HG02571 (cell line): ENCODE results near the gene PYCARD.
"Not testable (repeated sequence)": the region's sequence is repeated elsewhere in the genome, so short reads cannot be mapped to it uniquely, and the experiment has no call there.

ENCODE experiments used
- ATAC-seq: cut with Tn5 transposase; IDR thresholded peaks from one replicate; pipeline ENCODE4 v1.9.1; 2021; ENCODE audit warnings: mild to moderate bottlenecking, moderate library complexity; ENCODE audit not compliant: unreplicated experiment

PYCARD gene

DNA sequence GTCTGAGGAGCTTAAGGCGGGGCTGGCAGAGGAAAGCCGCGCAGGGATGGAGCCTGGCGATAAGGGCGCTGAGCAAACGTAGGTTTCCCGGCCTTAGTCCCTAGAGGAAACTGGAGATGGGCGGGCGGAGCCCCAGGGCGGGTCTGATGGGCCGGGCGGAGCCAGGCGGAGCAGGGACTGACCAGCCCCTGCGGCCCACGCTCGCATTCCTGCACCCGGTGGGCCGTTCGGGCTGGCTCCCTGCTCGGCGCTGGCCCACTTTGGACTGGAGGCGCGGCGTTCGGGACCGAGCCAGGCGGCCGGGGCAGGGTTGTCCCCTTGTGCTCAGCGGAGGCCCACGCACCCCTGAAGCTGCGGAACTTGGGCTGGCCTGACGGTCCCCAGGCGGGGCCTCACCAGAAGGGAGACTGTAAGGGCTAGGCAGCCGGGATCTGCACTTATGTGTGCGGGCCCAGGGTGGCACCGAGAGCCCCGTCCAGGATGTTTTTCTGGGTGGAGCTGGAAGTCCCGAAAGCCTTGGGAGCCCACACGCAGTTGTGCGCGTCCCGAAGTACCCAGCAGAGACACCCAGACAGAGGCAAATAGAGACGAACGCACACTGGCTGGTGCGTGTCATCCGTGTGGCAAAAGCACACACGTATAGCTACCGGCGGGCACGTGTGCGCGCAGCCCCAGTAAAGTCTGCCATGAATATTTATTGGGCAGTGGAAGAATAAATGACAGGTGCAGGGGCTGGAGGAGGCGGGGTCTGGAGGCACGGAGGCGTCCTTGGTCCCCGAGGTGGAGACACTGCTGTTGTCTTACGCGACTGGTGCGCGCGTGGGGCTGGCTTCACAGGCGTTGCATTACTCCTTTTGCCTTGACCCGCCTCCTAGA lies 13.0 kb upstream of the PYCARD start:
- no peak for ATAC-seq

DNA sequence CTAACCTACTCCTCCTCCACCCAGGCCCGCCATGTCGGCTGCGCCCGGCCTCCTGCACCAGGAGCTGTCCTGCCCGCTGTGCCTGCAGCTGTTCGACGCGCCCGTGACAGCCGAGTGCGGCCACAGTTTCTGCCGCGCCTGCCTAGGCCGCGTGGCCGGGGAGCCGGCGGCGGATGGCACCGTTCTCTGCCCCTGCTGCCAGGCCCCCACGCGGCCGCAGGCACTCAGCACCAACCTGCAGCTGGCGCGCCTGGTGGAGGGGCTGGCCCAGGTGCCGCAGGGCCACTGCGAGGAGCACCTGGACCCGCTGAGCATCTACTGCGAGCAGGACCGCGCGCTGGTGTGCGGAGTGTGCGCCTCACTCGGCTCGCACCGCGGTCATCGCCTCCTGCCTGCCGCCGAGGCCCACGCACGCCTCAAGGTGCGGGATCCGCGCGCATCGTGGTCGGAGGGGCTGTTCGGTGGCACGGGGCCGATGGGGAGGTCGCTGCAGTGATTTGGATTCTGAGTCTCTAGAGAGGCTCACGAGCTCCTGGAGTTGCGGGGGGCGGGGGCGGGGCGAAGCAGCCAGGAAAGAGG lies 12.2 kb upstream of the PYCARD start:
- ATAC-seq: no peak

DNA sequence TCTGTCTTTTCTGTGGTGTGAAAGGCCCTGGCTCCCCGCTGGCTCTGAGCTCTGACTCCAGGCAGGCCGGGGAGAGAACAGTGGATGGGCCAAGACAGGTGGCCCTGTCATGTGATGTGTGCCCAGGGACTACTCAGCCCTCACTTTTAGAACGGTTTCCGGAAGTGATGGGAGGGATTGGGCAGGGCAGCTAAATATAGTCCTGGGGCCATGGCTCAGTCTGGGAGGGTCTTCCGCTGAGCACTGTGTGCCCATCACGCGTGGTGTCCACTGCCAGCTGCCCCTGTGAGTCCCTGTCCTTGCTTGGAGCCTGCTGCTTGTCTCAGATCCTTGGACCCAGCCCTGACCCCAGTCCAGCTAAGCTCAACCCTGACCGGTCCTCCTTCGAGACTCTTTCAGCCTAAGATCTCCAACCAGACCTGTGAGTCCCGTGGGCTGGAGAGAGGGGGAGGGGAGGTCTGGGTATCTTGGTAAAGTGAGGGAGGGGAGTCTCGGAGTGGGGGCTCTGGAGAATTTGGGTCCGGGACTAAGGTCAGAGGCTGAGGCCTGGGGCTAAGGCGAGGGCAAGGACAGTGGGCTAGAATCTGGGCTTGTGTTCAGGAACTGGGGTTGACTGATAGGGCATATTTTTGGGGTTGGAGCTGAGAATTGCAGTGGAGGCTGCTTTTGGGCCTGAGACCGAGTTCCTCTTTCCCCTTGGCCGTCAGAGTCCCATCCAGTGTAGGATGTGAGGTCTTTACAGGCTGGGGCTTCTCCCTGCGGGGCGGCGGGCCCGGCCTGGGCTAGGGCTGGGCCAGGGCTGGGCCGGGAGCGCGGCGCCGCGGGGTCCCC lies 11.5 kb upstream of the PYCARD start, which contains the start of gene TRIM72:
Gene TRIM72, plus strand, starts transcription at position 243 of the 831 bp plus-strand sequence. CDS start 620 bp downstream, outside the sequence.
- ATAC-seq: no peak

DNA sequence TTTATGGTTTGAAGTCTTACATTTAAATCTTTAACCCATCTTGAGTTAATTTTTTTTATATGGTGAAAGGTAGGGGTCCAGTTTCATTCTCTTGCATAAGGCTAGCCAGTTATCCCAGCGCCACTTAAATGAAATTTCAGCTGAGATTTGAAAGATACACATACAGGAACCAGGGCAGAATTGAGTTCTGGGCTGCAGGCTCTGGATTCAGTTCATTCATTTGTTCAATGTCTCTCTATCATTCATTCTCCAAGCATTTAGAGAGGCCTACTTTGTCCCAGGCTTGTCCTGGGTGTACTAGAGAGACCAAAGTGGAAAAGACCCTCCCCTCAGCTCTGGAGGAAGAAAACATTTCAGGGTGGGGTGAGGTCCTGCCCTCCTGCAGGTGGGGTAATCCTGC lies 10.8 kb upstream of the PYCARD start:
- ATAC-seq: no peak

DNA sequence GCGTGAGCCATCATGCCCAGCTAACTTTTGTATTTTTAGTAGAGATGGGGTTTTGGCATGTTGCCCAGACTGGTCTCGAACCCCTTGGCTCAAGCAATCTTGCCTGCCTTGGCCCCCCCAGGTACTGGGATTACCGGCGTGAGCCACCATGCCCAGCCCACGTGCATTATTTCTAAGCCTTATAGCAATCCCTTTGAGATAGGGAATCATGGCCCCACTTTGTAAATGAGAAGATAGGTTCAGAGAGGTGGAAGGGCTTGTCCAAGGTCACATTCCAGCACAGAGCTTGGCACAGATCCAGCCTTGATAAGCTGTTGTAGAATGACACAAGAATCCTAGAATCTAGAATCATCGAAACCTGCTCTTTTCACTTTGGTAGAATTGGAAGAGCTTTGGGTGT lies 4.2 kb upstream of the PYCARD start:
- no peak for ATAC-seq

DNA sequence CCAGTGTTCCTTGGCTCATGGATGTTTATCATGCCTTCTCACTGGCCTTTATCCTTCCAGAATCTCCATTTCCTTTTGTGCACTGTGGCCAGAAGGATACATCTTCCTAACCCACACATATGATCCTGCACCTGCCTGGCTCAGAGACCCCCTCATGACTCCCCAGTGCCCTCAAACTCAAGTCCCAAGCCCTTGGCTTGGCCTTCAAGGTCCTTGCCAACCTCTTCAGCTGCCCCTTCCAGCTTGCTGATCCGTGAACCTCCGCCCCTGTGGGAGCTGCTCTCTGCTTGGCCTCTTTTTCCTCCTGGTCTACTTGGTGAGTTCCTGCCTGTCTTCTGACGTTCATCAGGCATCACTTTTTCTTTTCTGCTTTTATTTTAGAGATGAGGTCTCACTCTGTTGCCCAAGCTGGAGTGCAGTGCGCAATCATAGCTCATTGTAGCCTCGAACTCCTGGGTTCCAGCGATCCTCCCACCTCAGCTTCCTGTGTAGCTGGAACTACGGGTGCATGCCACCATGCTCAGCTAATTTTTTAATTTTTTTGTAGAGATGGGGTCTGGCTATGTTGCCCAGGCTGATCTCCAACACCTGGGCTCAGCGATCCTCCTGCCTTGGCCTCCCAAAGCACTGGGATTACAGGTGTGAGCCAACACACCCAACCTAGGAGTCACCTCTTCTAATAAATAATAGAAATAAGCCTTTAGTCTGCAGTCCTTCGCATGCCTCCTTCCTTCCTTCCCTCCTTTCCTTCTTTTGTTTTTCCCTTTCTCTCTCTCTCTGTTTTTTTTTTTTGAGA lies 2.5 kb upstream of the PYCARD start:
- no peak for ATAC-seq

DNA sequence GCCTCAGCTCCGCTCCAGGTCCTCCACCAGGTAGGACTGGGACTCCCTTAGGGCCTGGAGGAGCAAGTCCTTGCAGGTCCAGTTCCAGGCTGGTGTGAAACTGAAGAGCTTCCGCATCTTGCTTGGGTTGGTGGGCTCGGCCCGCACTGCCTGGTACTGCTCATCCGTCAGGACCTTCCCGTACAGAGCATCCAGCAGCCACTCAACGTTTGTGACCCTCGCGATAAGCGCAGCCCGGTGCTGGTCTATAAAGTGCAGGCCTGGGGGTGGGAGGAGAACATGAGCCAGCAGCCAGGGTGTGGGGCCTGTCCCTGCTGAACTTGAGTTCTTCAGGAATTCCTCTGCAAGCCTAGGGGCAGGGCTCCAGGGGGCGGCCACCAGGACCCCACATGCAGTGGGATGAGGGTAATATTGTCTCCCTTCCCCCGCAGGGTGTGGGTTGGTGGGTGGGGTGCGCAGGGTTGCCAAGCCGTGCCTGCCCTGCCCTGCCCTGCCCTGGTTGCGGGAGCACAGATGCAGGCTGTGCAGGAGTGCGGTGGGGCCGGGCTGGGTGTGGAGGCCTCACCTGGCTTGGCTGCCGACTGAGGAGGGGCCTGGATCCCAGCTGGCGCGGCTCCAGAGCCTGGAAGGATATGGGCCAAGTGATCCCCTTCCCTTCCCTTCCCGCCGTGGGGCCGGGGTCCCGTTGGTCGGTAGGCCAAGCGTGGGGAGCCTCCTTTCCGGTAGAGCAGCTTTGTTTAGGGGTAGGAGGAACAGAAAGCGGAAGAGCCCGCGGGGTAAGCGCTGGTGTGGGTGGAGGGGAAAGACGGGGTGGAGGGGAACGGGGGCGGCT lies 762 bp downstream of the PYCARD start:
- peak; percentile 47 for ATAC-seq

DNA sequence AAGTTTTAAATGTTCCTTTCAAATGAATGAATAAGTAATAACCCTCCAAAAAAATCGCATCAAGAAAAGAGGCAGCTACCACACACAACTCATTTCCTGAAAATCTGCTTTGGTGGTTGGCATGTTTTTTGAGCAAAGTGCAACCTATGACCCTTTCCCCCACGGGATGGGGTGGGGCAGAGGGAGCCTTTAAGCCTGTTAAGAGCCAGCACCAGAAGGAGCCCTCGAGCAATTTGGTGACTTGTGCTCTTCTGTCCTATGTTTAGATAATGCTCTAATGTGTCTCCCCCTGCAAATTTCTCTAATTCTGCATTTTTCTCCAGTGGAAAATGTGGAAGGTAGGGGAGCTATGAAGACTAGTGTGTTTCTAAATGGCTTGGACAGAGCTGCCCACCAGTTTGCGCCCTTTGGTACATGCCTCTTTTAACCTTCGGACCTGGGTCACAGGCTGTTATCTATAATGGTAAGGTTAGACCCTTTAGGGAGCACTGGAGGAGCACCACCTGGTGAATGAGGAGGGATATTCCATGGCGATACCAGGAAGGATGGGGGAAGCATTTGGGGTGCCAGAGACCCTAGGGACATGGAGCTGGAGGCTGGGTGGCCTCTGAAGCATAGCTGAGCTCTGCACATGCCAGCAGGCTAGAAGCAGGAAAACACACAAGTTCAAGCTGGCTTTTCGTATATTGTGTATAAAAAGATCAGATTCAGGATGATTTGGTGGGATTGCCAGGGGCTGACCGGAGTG lies 1.6 kb downstream of the PYCARD start:
- ATAC-seq: no peak

DNA sequence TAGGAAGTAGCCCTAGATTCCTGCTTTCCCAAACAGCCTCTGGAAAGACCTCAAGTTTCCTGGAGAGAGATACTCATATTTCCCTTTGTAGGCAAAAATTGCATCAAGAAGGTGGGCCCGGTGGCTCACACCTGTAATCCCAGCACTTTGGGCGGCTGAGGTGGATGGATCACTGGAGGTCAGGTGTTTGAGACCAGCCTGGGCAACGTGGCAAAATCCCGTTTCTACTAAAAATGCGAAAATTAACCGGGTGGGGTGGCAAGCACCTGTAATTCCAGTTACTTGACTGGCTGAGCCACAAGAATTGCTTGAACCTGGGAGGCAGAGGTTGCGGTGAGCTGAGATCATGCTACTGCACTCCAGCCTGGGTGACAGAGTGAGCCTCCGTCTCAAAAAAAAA lies 2.4 kb downstream of the PYCARD start:
- ATAC-seq: not testable (repeated sequence)

DNA sequence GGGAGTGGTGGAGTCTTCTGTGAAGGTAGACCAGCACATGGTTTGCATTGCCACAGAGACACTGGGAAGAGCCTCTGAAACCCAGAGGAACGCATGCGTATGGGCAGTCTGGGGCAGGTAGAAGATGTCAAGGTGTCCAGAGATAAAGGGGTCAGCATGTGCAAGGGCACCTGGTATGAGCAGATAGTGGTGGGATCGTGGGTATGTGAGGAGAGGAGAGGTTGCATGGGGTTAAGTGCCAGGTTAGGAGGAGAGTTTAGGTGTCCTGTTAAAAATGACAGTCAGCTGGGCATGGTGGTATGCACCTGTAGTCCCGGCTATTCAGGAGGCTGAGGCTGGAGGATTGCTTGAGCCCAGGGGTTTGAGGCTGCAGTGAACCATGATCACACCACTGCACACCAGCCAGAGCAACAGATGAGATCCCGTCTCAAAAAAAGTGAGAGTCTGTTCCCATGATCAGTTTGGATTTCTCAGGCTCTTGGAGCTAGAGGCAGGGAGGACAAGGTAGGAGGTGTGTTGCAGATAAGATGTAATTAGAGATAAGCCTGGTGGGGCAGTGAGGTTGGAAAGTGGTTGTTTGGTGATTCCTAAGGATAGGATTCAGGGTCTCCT lies 3.0 kb downstream of the PYCARD start:
- no peak for ATAC-seq

DNA sequence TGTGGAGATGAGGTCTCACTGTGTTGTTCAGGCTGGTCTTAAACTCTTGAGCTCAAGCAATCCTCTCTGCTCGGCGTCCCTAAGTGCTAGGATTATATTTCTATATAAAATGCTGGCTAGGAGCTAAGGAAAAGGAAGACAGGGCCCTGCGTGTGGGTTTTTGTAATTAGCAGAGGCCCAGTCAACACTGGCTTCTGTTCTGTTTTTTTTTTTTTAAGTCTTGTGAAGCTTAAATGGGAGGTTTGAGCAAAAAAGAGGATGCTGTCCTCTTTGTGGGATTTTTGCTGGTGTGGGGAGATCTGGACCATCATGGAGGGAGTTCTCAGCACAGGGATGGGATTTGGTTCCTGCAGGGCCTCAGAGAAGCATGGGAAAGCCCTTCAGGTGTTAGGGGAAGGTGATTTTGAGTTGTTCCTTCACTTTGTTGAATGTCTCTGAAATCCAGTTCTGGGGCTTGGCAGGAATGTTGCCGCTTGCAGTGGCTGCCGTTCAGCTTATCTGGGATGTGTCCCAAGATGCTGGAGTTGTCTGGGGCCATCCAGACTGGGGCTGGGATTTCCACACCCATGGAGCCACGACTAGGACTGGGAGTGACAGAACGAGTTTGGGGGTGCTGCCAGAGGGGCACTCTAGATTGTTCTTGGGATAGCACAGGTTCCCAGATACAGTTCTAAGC lies 4.2 kb downstream of the PYCARD start:
- ATAC-seq: no peak

DNA sequence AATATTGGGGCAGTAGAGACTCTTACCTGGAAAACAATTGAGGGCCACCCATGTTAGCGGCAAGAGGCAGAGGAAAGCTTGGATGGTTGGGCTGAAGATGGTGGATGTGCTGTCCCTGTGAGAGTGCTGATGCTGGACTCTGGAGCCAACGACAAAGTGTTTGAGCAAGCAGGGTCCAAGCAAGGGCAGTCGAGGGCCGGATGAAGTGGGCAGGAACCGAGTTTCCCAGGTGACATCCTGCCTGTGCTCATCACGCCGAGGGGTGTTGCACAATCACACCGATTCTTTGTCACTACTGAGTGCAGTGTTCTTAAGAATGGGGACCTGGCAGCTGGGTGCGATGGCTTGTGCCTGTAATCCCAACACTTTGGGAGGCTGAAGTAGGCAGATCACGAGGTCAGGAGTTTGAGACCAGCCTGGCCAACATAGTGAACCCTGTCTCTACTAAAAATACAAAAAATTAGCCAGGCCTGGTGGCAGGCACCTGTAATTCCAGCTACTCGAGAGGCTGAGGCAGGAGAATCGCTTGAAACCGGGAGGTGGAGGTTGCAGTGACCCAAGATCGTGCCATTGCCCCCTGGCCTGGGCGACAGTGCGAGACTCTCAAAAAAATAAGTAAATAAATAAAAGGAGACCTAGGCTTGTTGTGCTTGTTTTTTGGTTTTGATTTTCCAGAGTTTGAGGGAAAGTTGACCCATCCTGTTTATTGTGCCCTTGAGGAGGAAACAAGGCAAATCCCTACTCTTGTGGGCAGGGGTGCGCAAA lies 6.1 kb downstream of the PYCARD start:
- no peak for ATAC-seq

DNA sequence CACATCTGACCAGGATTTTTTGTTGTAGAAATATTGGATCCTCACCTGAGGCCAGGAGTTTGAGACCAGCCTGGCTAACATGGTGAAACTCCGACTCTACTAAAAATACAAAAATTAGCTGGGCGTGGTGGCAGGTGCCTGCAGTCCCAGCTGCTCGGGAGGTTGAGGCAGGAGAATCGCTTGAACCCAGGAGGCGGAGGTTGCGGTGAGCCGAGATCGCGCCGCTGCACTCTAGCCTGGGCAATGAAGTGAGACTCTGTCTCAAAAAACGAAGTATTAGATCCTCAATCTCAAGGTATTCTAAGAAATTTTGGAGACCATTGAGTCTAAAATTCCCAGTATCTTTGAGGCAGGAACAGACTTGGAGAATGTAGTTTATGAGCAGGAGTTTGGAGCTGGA lies 6.7 kb downstream of the PYCARD start:
- ATAC-seq: not testable (repeated sequence)

DNA sequence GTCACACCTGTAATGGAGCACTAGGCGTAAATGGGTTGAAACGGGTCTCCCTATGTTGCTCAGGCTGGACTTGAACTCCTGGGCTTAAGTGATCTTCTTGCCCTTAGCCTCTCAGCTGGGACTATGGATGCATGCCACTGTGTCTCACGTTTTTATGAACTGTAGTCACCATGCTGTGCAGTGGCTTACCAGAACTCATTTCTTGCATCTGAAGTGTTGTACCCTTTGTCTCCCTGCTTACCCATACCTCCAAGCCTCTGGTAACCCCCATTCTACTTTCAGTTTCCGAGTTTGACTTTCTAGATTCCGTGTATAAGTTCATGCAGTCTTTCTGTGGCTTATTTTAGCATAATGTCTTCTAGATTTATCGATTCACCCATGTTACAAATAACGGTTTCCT lies 7.7 kb downstream of the PYCARD start:
- peak; percentile 60 for ATAC-seq

DNA sequence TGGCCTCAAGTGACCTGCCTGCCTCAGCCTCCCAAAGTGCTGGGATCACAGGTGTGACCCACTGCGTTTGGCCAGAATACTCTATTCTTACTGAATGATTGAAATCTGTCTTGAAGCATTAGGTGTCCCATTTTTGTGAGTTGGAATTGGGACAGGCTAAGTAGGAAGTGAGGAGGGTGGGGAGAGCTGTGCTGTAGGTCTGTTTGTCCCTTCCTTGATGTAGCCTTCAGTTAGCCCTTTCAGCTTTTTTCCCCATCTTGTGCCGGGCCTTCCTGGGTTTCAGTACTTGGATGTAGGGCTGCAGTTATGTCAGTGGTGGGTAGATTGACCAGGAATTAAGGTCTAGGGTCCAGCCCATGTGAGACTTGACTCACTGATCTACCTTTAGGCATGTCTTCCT lies 8.7 kb downstream of the PYCARD start:
- ATAC-seq: no peak

DNA sequence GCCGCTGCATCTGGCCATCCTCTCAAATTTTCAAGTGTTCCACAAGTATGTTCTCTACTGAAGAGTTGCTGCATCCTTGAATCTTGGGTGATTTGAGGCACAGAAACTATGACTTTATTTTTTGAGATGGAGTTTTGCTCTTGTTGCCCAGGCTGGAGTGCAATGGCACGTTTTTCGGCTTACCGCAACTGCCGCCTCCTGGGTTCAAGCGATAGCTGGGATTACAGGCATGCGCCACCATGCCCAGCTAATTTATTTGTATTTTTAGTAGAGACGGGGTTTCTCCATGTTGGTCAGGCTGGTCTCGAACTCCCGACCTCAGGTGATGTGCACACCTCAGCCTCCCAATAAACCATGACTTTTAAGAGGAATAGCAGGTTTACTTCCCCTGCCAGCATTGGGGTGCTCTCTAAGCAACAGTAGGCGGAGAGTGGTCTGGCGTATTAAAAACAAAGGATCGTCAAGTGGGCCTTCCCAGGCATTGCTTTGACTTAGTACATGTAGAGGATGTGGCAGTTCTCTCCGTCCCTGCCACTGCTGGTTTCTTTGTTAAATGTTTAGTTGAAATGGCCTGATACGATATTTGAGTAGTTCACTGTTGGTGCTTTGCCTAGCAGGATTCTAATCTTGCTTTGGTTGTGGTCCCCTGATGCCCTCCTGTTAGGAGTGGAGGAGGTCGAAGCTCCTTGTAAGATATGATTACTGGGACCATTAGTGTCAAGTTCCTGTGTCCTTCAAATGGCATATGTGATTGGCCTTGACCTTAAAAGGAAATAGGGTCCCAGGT lies 9.5 kb downstream of the PYCARD start:
- no peak for ATAC-seq
